HG03354 (cell line): Measurements from ENCODE around the gene FASTK.

Experiments used
- ATAC-seq: cut with Tn5 transposase; IDR thresholded peaks from one replicate; pipeline ENCODE4 v1.9.1; 2021; ENCODE audit warnings: mild to moderate bottlenecking; ENCODE audit not compliant: unreplicated experiment, poor library complexity, severe bottlenecking

The FASTK gene

DNA sequence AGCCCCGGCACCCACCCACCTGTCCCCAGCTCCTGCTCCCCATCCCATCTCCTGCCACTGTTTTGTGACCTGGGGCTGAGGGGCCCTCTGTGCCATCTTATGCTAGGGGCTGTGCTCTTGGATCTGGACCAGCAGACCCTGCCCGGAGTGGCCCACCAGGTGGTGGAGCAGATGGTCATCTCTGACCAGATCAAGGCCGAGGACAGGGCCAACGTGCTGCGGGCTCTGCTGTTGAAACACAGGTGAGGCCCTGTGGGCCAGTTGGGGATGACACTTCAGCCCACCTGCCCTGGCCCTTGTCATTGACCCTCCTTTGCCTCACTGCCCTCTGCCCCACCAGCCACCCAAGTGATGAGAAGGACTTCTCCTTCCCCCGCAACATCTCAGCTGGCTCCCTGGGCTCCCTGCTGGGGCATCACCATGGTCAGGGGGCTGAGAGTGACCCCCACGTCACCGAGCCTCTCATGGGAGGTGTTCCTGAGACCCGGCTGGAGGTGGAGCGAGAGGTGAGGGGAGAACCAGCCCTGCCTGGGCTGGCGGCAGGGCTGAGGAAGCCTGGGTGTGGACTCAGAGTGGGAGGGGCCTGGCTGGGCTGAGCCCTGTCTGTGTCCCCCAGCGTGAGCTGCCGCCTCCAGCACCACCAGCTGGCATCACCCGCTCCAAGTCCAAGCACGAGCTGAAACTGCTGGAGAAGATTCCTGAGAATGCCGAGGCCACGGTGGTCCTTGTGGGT is 10.6 kb downstream of the FASTK start:
- no peak for ATAC-seq

DNA sequence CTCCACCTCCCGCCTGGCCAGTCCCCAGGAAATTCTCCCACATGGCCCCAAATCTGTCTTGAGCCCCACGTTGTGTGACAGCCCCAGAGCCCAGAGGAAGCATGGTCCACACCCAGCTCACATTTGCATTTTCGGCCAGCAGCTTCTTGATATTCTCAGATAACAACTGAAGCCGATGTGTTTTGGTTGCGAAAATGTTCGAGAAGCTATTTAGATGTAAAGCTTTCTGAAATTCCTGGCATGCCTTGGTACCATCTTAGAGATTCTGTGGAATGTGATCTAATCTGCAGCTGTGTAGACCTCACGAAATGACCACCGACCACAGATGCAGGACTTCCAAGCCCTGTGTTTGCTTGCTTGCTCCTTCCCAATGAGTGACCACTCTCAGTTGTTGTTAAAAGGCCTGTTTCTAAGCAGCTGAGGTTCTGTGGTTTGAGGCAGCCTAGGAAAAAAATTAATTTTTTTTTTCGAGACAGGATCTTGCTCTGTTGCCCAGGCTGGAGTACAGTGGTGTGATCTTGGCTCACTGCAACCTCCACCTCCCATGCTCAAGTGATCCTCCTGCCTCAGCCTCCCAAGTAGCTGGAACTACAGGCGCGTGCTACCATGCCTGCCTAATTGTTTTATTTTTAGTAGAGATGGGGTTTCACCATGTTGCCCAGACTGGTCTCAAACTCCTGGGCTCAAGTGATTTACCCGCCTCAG is 12.4 kb downstream of the FASTK start:
- no peak for ATAC-seq

DNA sequence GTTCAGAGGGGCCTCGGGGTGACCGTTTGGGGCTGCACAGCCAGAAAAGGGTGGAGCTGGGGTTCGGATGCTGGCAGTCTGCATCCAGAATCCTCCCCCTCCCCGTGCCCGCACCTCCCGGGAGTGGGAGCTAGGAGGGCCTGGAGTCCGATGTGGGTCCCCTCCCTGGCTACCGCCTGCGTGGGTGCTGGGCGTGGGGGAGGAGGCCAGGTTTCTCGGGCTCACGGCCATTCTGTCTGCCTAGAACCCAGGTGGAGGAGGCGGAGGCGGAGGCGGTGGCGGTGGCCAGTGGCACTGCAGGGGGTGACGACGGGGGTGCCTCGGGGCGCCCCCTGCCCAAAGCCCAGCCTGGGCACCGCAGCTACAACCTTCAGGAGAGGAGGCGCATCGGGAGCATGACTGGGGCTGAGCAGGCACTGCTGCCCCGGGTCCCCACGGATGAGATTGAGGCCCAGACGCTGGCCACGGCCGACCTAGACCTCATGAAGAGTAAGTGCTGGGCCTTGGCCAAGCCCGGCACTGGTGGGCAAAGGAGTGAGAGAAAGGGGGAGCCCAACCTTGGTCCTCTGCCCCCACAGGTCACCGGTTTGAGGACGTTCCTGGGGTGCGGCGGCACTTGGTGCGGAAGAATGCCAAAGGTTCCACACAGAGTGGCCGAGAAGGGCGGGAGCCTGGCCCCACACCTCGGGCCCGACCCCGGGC is 14.2 kb downstream of the FASTK start:
- ATAC-seq, result no peak

DNA sequence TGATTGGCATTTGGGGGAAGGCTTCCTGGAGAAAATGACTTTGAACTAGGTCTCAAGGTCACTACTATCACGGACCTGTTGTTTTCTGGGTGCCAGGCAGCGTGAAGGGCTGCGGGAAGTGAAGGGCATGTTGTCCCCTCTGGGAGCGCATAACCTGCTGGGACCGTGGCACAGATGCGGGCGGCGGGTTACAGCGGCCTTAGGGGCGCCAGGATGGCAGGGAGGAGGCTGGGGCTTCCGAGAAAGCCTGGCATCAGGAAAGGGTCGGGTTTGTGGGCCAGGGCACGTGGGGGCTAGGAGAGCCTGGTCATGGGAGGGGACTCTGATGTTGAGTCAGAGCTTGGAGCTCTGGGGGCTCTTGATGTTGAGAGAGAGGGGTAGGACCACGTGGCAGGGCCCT is 15.1 kb downstream of the FASTK start:
- ATAC-seq, result no peak

DNA sequence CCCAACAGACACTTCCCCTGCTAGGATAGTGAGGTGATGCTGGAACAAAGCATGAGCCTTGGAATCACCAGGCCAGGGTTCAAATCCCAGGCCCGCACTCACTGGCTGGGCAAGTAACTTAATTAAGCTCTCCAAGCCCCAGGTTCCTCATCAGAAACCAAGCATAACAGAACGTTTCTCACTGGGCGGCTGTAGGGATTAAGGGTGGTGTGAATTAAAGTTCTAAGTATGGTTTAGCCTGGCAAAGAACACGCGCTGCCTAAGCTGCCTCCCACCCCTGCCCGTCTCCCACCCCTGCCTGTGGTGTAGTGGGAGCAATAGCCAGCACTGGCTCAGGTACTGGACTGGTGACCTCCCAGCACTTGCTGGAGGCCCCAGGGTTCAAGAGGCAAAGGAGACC is 15.6 kb downstream of the FASTK start:
- no peak for ATAC-seq

DNA sequence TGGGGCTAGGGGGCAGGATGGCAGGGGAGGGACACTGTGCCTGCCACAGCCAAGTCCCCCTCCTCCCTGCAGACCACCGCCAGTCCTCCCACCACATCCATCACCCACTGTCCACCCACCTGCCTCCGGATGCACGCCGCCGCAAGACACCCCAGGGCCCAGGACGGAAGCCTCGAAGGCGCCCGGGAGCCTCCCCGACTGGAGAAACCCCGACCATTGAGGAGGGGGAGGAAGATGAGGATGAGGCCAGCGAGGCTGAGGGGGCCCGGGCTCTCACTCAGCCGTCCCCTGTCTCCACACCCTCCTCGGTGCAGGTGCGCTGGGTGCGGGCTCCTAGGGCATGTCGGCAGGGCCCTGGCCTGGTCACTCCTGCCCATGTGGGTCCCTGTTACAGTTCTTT is 16.2 kb downstream of the FASTK start:
- no peak for ATAC-seq

DNA sequence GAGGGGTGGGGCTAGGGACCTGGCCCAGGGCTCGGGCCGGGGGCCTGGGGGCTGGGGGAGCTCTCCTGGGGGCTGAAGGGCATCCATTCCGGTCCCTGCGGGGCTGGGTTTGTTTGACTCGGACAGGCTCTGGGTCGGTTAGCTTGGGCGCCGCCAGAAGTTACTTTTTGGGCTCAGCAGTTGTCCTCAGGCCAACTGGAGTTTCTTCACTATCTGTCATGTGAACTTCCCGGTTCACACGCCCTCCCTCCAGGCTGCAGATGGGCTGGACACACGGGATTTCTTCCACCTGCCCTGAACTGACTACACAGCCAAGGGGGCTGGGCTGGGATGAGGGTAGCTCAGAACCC is 17.4 kb downstream of the FASTK start:
- no peak for ATAC-seq

DNA sequence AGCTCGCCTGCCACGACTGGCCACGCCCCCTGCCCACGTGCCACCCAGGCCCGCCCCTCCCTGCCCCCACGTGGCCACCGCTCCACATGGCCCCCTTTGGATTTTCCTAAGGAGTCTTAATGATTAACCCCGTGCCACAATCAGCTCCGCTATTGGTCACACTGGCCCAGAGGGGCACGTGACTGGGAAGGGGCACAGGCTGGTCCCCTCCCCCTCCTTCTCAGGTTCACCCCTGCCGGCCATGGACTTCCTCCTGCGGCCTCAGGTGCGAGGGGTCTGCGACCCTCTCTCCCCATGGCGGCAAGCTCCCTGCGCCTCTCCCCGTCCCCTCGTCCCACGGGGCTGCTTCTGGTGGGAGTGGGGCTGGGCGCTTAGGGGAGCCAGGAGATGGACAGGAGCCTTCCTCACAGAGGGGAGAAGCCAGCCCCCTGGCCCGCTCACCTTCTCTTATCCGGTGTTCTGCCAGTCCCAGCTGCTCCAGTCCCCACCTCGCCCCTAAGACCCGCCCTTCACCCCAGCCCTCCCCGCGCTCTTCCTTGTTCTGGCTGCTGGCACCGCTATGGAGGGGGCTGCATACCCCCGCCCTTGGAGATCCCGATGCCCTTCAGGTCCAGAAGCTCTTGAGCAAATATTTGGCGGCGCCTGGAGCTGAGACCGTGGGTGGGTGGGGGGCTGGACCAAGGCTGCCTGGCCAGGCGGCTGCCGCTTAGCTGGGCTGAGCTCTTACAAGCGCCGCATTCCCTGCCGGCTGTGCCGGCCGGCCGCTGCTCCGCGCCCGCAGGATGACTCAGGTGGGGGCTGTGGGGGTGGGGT is 18.0 kb downstream of the FASTK start:
- no peak for ATAC-seq

DNA sequence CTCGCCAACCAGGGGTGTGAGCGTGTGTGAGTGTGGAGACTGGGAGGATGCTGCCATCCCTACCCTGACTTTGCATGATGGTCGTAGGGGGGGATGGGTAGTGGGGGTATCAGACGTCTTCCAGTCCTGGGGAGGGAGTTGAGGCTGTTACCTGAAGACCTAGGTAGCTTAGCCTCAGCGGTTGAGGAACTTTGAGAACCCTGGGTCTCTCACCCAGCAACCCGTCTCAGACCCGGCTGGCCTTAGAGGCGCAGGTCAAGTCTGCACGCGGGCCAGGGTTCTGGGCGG is 18.6 kb downstream of the FASTK start:
- ATAC-seq, result no peak

DNA sequence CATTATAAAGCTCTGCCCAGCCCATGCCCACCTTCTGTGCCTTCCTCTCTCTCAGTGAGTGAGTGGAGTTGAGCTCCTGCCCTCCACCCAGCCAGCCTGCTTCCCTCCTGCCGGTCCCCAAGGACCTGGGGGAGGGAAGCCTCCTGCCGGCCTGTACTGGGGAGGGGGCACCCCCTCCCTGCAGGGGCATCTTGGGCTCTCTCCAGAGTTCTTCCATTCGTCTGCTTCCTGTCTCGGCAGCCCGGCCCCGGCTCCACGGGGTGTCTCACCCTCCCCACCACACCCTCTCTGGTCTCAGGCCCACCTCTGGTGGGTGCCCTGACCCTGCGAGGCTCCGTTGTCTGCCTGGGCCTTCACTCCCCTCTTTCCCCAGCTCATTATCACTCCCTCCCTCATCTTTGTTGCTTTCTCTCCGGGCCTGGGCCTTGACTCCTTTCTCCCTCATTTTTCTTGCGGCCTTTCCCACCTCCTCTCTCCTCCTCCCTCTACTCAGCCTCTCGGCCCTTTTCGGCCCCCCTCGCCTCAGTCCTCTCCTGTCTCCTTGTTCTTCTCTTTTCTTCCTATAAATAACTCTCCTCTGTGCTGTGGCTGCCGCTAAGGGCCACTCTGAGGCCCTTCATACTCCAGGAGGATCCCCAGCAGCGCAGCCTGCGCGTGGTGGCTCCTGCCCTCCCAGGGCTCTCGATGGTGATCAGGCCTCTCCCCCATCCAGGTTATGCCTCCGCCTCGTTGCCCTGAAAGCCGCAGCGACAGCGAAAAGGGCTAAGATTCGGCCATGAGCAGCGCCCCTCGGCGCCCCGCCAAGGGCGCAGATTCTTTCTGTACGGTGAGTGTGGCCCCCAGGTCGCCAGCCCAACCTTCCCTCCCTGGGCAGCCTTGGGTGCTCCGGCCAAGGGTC is 19.1 kb downstream of the FASTK start:
- no peak for ATAC-seq

DNA sequence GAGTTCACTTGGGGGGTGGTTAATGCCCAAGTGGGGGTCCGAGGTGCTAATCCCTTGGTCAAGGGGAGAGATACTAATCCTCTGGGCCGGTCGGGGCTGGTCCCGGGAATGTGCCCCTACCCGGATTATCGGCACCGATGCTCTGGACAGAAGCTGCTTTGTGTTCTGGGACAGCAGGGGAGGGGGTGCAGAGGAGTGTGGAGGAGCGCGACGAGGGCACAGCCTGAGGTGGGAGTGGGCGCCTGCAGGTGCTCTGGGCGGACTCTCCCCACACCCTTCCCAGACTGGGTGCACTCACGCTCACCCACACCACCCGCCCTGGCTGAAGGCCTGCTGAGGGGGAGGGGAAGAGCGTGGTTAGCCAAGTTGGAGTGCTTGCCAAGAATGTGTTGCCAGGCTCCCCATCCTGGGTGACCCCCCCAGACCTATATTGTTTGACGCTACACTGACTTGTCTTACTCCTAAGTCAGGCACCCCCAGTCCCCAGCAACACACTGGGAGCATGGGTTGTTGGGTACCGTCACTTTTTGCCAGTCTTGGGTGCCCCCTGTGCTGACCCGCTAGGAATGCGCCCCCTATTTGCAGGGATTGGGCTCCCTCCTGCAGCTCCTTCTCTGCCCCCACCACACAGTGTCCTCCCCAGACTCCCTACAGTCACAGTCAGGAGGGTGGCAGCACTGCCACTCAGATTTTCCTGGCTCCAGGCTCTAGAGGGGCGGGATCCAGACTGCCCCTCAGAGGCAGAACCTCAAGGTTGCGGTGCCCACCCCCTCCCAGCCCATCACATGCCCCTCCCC is 20.0 kb downstream of the FASTK start:
- no peak for ATAC-seq

DNA sequence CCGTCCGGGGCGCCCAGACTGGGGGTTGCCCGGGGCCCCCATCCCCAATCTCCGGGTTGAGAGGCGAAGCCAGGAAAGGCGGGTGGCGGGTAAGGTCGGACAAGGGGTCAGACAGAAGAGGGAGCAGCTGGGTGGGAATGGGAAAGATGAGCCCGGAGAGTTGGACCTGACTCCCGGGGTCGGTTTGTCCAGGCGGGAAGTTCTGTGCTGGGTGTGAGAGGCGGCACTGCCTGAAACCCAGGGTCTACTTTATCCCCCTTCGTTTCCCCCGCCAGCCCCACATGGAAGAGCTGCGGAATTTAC is 20.5 kb downstream of the FASTK start:
- no peak for ATAC-seq

DNA sequence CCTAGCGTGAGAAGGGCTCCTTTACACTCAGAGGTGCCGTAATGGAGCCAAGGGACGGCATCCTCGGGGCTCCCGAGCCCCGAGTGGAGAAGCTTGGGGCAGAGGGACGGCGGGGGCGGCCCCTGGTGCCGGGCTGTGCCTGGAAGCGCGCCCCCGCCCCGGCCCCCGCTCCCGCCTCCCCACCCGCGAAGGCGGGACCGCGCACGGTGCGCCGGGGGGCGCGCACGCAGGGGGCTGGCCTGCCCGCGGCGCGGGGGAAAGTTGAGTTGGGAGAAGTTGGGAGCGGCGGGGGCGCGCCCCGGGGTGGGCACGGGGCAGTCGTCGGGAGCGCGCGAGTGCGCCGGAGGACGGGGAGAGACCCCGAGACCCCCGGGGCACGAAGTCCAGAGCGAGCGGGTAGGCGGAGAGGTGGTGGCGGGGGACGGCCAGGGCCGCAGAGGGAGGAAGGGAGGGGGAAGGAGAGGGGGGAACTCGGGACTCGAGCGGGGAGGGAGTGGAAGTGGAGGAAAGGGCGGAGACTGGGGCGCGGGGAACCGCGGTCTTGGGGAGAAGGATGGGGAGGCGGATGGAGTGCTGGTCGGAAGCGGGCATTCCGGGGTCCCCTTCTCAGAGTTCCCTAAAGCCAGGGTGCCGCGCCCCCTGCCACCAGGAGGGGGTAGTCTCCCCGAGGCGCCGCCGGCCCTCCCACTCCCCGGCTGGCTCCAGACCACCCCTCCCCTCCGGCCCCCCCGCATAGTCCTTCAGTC is 21.1 kb downstream of the FASTK start, which contains the start of gene SLC4A2:
TSS of gene SLC4A2 (plus strand) at position 223 of the 746 bp plus-strand sequence. CDS start 2,399 bp downstream, outside the sequence.
- peak; percentile 35 for ATAC-seq

DNA sequence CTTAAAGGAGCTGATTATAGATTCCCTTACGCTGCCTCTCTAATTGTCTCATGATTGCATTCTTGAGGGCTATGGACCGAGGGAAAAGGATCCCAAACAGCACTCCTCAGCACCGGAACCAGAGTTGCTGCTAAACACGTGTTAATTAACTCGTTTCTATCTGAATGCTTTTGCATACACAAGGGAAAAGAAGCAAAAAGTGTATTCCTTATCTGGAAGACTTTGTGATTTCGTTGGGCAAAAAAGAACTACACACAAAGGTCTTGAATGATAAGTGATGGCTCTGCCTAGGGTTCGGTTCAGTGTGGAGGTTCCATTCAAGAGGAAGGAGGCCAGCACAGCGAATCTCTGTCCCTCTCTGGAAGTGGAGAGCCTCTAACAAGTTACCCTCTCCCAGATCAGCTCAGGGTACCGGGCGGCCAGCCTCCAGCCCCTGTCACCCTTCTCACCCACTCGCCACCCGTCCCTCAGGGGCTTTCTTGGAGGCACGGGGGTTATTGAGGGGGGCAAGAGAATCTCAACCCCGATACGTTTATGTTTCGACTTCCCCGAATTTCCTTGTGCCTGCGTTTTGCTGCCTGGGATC is 21.7 kb downstream of the FASTK start:
- no peak for ATAC-seq

DNA sequence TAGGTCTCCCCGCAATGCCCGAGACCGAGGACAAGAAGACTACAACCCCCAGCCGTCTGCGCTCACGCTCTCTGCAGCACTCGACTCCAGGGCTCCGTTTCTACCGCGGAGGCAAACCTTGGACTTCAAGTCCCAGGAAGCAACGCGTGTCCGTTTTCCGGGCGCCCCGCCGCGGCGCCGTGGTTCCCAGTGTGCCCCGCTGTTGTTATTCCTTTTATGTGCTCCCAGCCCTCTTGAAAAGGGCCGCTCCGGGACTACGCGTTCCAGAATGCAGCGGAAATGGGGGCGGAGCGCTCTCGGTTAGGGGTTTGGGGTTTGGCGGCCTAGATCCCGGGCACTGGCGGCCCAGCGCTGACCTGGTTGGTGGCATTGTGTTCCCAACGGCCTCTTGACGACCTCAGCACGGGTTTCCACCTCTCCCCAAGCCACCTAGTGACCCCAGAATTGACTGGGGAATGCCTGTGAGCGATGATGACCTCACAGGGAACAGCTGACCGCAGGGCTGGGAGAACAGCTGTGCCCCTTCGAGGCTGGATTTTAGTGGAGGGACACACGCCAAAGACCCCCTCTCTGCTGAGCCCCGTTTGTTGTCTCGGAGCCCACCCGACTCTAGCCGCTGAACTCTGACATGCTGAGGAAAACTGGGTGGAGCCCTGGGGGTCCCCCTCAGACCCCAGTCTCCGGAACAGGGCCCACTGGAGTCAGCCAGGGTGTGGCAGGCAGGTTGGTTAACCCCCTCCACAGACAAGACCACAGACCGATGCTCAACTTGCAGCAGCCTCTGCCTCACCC is 22.4 kb downstream of the FASTK start:
- peak; percentile 90 for ATAC-seq

DNA sequence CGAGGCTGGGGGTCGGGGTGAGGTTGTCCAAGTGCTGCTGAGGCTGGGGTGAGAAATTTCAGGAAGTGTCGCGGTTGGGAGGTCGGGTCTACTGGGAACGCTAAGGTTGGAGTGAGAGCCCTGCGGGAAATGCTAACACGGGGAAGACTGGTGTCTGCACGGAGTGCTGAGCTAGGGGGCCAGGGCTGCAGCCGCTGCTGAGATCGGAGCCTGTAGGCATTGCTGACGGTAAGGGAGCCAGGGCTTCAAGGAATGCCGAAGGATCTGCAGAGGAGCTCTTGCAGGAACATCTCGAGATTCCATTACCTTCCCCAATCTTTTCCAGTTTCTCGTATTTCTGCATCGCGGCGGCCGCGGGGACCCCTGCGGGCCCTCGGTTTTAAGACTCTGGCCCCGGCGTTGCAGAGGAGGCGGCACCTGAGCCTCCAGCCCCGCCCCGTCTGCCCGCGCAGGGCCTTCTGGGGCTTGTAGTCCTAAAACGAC is 23.1 kb downstream of the FASTK start, which contains the start of gene CDK5:
TSS of gene CDK5 (minus strand) at position 392 of the 483 bp plus-strand sequence. CDS start at position 343, 49 bp downstream.
- ATAC-seq, result peak; percentile 25
